Brain microvascular endothelial cell (primary cell): ENCODE data around the gene FAM107B.

Experiments used
- DNase-seq: peaks from one replicate; pipeline ENCODE4 v3.0.0-alpha.2; 2020
- H3K27ac ChIP-seq: fragments of 250-450 bp; sonication (Bioruptor Pico); 2 replicates; pipeline ENCODE4 v1.5.1; 2020; ENCODE audit warnings: mild to moderate bottlenecking, moderate library complexity
- H3K27me3 ChIP-seq: fragments of 250-450 bp; sonication (Bioruptor Pico); replicated peaks from 2 replicates; pipeline ENCODE4 v1.5.1; 2020; ENCODE audit warnings: mild to moderate bottlenecking
- H3K36me3 ChIP-seq: fragments of 250-450 bp; sonication (Bioruptor Pico); replicated peaks from 2 replicates; pipeline ENCODE4 v1.5.1; 2020; ENCODE audit warnings: mild to moderate bottlenecking
- H3K4me3 ChIP-seq: 2 replicates; pipeline ENCODE4 v1.5.1; 2011; ENCODE audit warnings: low read depth, mild to moderate bottlenecking, control low read depth, low read length, moderate library complexity
- in situ Hi-C: cut with HindIII; loops from 2 replicates; pipeline ENCODE4 v1.10.0; 2017; ENCODE audit warnings: low sequenced_read_pairs, low pct_ligation_motif_present
- TF ChIP-seq, protein P1 (sequence below): IDR thresholded peaks from 2 replicates; pipeline ENCODE4 v1.5.1; 2011; ENCODE audit warnings: low read depth, mild to moderate bottlenecking, moderate library complexity, low read length, control low read depth, inconsistent platforms; ENCODE audit errors: missing control alignments

The FAM107B gene

GRCh38 chr10:14563076-14563336 is 211.7 kb downstream of the FAM107B start:
- Histone ChIP-seq H3K4me3 (no peak overlapping the region), H3K27me3 (no peaks in the 10 kb centered on the region), H3K27ac (no peak overlapping the region), H3K36me3 (peaks cover 2% of the 10 kb centered on the region)
- TF ChIP-seq, protein P1, sequence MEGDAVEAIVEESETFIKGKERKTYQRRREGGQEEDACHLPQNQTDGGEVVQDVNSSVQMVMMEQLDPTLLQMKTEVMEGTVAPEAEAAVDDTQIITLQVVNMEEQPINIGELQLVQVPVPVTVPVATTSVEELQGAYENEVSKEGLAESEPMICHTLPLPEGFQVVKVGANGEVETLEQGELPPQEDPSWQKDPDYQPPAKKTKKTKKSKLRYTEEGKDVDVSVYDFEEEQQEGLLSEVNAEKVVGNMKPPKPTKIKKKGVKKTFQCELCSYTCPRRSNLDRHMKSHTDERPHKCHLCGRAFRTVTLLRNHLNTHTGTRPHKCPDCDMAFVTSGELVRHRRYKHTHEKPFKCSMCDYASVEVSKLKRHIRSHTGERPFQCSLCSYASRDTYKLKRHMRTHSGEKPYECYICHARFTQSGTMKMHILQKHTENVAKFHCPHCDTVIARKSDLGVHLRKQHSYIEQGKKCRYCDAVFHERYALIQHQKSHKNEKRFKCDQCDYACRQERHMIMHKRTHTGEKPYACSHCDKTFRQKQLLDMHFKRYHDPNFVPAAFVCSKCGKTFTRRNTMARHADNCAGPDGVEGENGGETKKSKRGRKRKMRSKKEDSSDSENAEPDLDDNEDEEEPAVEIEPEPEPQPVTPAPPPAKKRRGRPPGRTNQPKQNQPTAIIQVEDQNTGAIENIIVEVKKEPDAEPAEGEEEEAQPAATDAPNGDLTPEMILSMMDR = no peak
- DNase-seq = no peak
- in situ Hi-C loops = no loop called here

GRCh38 chr10:14562218-14563075 is 212.2 kb downstream of the FAM107B start:
- Histone ChIP-seq H3K27me3 (no peaks in the 10 kb centered on the region), H3K36me3 (no peaks in the 10 kb centered on the region), H3K4me3 (no peak overlapping the region), H3K27ac (no peak overlapping the region)
- TF ChIP-seq, protein P1 = no peak
- in situ Hi-C loops = no loop called here
- no peak for DNase-seq

DNA sequence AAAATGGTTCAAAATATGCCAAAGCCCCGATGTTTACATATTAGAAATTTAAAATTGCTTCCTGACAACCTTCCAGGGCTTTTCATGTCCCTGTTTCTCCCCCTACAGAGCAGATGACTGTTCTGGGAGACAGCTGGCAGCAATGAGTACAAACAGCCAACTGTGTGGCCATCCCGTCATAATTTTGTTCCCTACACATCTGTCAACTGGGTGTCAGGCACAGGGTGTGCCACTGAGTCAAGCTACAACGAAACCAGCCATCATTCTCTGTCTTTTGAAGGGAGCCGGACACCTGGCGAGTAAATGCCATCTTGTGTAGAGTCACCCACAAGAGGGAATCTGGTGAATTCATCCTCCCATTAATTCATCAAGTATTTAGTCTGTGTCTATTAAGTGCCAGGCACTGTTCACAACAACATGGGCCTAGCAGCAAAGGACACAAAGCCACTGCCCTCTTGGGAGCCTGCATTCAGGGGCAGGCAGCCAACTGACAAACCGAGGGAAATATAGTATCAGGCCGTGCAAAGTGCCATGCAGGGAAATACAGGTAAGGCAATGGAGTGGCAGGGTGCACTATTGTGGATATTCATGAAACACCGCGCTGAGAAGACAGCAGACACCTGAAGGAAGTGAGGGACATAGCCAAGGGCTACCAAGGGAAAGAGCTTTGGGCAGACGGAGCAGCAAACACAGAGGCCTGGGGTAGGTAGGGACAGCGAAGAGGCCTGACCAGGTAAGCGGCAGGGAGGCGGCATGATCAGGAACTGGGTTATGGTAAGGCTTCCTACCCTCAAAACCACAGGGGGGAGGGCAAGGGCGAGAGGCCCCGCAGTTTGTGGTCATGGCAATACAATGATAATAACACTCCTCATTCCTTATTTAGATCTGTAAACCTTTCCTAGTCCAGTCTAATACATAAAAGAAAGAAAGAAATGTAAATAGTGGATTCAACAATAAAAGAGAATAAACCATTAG is 213.6 kb downstream of the FAM107B start:
- Histone ChIP-seq H3K4me3 (no peak overlapping the region), H3K27ac (no peak overlapping the region), H3K36me3 (no peaks in the 10 kb centered on the region), H3K27me3 (no peaks in the 10 kb centered on the region)
- TF ChIP-seq, protein P1 = no peak
- in situ Hi-C loops = no loop called here
- no peak for DNase-seq

- Histone ChIP-seq H3K27ac (no peak overlapping the region), H3K4me3 (no peak overlapping the region), H3K36me3 (no peaks in the 10 kb centered on the region), H3K27me3 (no peaks in the 10 kb centered on the region)
- DNase-seq = no peak
- in situ Hi-C loops = no loop called here
- TF ChIP-seq, protein P1 = peak; percentile 38
Measured at GRCh38 chr10:14560274-14560673, 214.4 kb downstream of the FAM107B start.

DNA sequence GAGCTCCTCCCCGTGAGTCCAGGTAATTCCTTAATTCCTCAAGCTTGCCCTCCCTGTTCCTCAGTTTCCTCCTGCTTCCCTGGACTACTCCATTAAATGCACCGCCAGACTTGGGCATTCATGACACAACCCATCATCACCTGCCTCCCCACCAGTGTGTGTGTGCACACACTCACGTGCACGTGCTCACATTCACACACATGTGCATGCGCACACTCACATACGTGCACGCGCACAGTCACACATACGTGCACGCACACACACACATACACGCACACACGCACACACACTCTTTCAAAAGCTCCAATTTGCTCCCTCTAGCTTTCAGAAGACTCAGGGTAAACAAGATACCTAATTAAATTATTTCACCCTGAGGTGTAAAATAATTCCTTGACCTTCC is 216.7 kb downstream of the FAM107B start:
- Histone ChIP-seq H3K27me3 (no peaks in the 10 kb centered on the region), H3K4me3 (no peak overlapping the region), H3K36me3 (no peaks in the 10 kb centered on the region), H3K27ac (no peak overlapping the region)
- in situ Hi-C loops = no loop called here
- TF ChIP-seq, protein P1 = no peak
- DNase-seq = no peak
